Gastroesophageal sphincter (tissue), 4 donors: ENCODE measurements around the gene GADD45GIP1. TPM values are rescaled to one million over a fixed set of nuclear protein-coding genes. Genes with fewer than 3 reads are reported as not detected.

Source experiments
- ATAC-seq: fragments of 150-250 bp; one replicate; pipeline ENCODE4 v1.9.1; 2016; ENCODE audit warnings: mild to moderate bottlenecking, moderate library complexity
- H3K27ac ChIP-seq, 4 donors: fragments of 200-600 bp; sonication (generic) in 3 of 4; 1 replicate in 3 of 4; 2 replicates in 1 of 4; pipeline ENCODE4 v1.5.1; 2016 to 2019
- H3K27me3 ChIP-seq: fragments of 200-600 bp; sonication (generic); one replicate; pipeline ENCODE4 v1.5.1; 2019
- H3K36me3 ChIP-seq, 2 donors: fragments of 200-600 bp; sonication (generic); one replicate each; pipeline ENCODE4 v1.5.1; 2019; ENCODE audit warnings: control low read depth in 1 of 2
- H3K4me1 ChIP-seq, 3 donors: fragments of 200-600 bp; sonication (generic); 1 replicate in 2 of 3; 2 replicates in 1 of 3; pipeline ENCODE4 v1.5.1; 2016 to 2019; ENCODE audit warnings: control low read depth in 2 of 3
- H3K4me3 ChIP-seq, 2 donors: fragments of 200-600 bp; sonication (generic); one replicate each; pipeline ENCODE4 v1.5.1; 2019; ENCODE audit warnings: mild to moderate bottlenecking in 1 of 2, moderate library complexity in 1 of 2
- H3K9me3 ChIP-seq, 3 donors: fragments of 200-600 bp; sonication (generic); one replicate each; pipeline ENCODE4 v1.5.1; 2017 to 2019; ENCODE audit warnings: control low read depth in 2 of 3
- CTCF ChIP-seq, 4 experiments: fragments of 200-600 bp in 2 of 4; fragments of 450-650 bp in 2 of 4; sonication (generic) in 1 of 4; IDR thresholded peaks; one replicate each; pipeline ENCODE4 v1.5.1; 2017 to 2019; ENCODE audit warnings: antibody characterized with exemption in 4 of 4, mild to moderate bottlenecking in 2 of 4, moderate library complexity in 2 of 4
- EP300 ChIP-seq: sonication (generic); formaldehyde crosslinking; IDR thresholded peaks from one replicate; pipeline ENCODE4 v1.6.1; 2017; ENCODE audit warnings: antibody characterized with exemption, mild to moderate bottlenecking
- POLR2A ChIP-seq, 2 donors: fragments of 450-650 bp; IDR thresholded peaks; one replicate each; pipeline ENCODE4 v1.6.1; 2017; ENCODE audit warnings: antibody characterized with exemption in 2 of 2, mild to moderate bottlenecking in 2 of 2, moderate library complexity in 1 of 2
- POLR2AphosphoS5 ChIP-seq: sonication (generic); formaldehyde crosslinking; IDR thresholded peaks from one replicate; pipeline ENCODE4 v1.6.1; 2017; ENCODE audit warnings: antibody characterized with exemption
- WGBS, 2 donors: methylation state at CpG; one replicate each; pipeline ENCODE4 v1.1.5; 2018; ENCODE audit warnings: low coverage in 1 of 2; 5-methylcytosine and 5-hydroxymethylcytosine counted together
- total RNA-seq, 4 donors: library from RNA; depleted of rRNA; stranded (reverse); fragments of >200 nt; gene quantifications; one replicate each; pipeline ENCODE4 v1.1.0, GENCODE V29; 2016

GADD45GIP1 gene
- total RNA-seq, 4 donors from 2014 or later = 32.2 to 43.6 (median 36.9) TPM

- Histone ChIP-seq H3K4me3 (peak overlapping the region; percentile 96 to 99), H3K27ac (peak overlapping the region; percentile 92 to 97 (median 95)), H3K36me3 (peaks cover 0 to 75% of the 10 kb centered on the region in 2 donors), H3K4me1 (peaks cover 0 to 70% (median 13%) of the 10 kb centered on the region in 3 donors), H3K27me3 (no peaks in the 10 kb centered on the region), H3K9me3 (no peaks in the 10 kb centered on the region)
- peak; percentile 78 for ATAC-seq
- TF ChIP-seq POLR2AphosphoS5 = no peak
- TF ChIP-seq POLR2A (IDR thresholded peaks at IDR 0.05) = no peak
- WGBS, 2 donors = 0% methylated on average over 5 to 9 of the region's 40 CpGs
Measured at GRCh38 chr19:12946092-12946721, 10.8 kb downstream of the GADD45GIP1 start.

GRCh38 chr19:12945479-12946091 is 11.4 kb downstream of the GADD45GIP1 start, which contains the start of gene RAD23A:
Gene RAD23A, plus strand, starts transcription at chr19:12945862. Its CDS starts 87 bp downstream, at chr19:12945949.
- H3K36me3 ChIP-seq = peaks cover 0 to 75% of the 10 kb centered on the region in 2 donors
- H3K4me1 ChIP-seq = peaks cover 0 to 76% (median 18%) of the 10 kb centered on the region in 3 donors
- H3K4me3 ChIP-seq = peak within 1 kb of the TSS; percentile 96 to 99
- H3K27ac ChIP-seq = peak within 1 kb of the TSS; percentile 92 to 97 (median 95)
- TF ChIP-seq EP300 = no peak
- TF ChIP-seq POLR2A (IDR thresholded peaks at IDR 0.05) = peak; percentile 86 to 92
- peak; percentile 94 for TF ChIP-seq POLR2AphosphoS5
- peak in 2 of 4 experiments; percentile 29 to 39 for TF ChIP-seq CTCF (IDR thresholded peaks at IDR 0.05)
- peak; percentile 96 for ATAC-seq
- no peaks in the 10 kb centered on the region for H3K27me3 ChIP-seq
- H3K9me3 ChIP-seq = no peaks in the 10 kb centered on the region
- 3 to 4% methylated on average over 5 to 7 of the region's 62 CpGs for WGBS, 2 donors

GRCh38 chr19:12944104-12944674 is 12.8 kb downstream of the GADD45GIP1 start:
- Histone ChIP-seq H3K27ac (peak overlapping the region in 3 of 4 donors; percentile 94 to 97 (median 96)), H3K4me1 (peaks cover 0 to 90% (median 30%) of the 10 kb centered on the region in 3 donors), H3K4me3 (no peak overlapping the region), H3K9me3 (no peaks in the 10 kb centered on the region), H3K36me3 (peaks cover 0 to 70% of the 10 kb centered on the region in 2 donors), H3K27me3 (no peaks in the 10 kb centered on the region)
- TF ChIP-seq EP300 (no peak), POLR2AphosphoS5 (no peak), CTCF (IDR thresholded peaks at IDR 0.05) (no peak), POLR2A (IDR thresholded peaks at IDR 0.05) (no peak)
- 55 to 71% methylated on average over 1 of the region's 2 CpGs for WGBS, 2 donors
- no peak for ATAC-seq

GRCh38 chr19:12943437-12944044 is 13.5 kb downstream of the GADD45GIP1 start:
- no peak overlapping the region for H3K4me3 ChIP-seq
- no peak for ATAC-seq
- peaks cover 0 to 64% of the 10 kb centered on the region in 2 donors for H3K36me3 ChIP-seq
- TF ChIP-seq CTCF (IDR thresholded peaks at IDR 0.05) = no peak
- TF ChIP-seq POLR2A (IDR thresholded peaks at IDR 0.05) = no peak
- no peak for TF ChIP-seq POLR2AphosphoS5
- no peak for TF ChIP-seq EP300
- H3K27me3 ChIP-seq = no peaks in the 10 kb centered on the region
- peaks cover 0 to 89% (median 30%) of the 10 kb centered on the region in 3 donors for H3K4me1 ChIP-seq
- 79 to 80% methylated on average over 11 to 12 of the region's 18 CpGs for WGBS, 2 donors
- H3K27ac ChIP-seq = peak overlapping the region in 3 of 4 donors; percentile 42 to 97 (median 43)
- no peaks in the 10 kb centered on the region for H3K9me3 ChIP-seq

- peaks cover 0 to 51% of the 10 kb centered on the region in 2 donors for H3K36me3 ChIP-seq
- ATAC-seq = no peak
- peak overlapping the region in 3 of 4 donors; percentile 12 to 96 (median 93) for H3K27ac ChIP-seq
- H3K27me3 ChIP-seq = no peaks in the 10 kb centered on the region
- peaks cover 2 to 74% (median 23%) of the 10 kb centered on the region in 3 donors for H3K4me1 ChIP-seq
- no peak overlapping the region for H3K4me3 ChIP-seq
- H3K9me3 ChIP-seq = no peaks in the 10 kb centered on the region
- TF ChIP-seq POLR2A (IDR thresholded peaks at IDR 0.05) (no peak), POLR2AphosphoS5 (no peak), EP300 (no peak), CTCF (IDR thresholded peaks at IDR 0.05) (no peak)
- WGBS, 2 donors = 69 to 100% methylated on average over 1 to 2 of the region's 2 CpGs
Measured at GRCh38 chr19:12940897-12941296, 16.1 kb downstream of the GADD45GIP1 start.
